Mesothelial cell of epicardium (in vitro differentiated cells): ENCODE data around the gene BRAT1. TPM values are rescaled to one million over a fixed set of nuclear protein-coding genes. Genes with fewer than 3 reads are reported as not detected.

ENCODE experiments used
- DNase-seq, 2 experiments: peaks; one replicate each; pipeline ENCODE4 v3.0.0; 2021; ENCODE audit warnings: low spot score in 2 of 2; ENCODE audit not compliant: unreplicated experiment in 2 of 2
- H3K27ac Mint-ChIP-seq: 2 replicates; pipeline ENCODE4 v1.8.0; 2021; ENCODE audit warnings: mixed read lengths
- H3K27me3 Mint-ChIP-seq: 2 replicates; pipeline ENCODE4 v1.8.0; 2021; ENCODE audit warnings: low read depth, mixed read lengths
- H3K36me3 Mint-ChIP-seq: 2 replicates; pipeline ENCODE4 v1.8.0; 2021; ENCODE audit warnings: mixed read lengths
- H3K4me1 Mint-ChIP-seq: 2 replicates; pipeline ENCODE4 v1.8.0; 2021; ENCODE audit warnings: mixed read lengths
- H3K4me3 Mint-ChIP-seq: 2 replicates; pipeline ENCODE4 v1.8.0; 2021; ENCODE audit warnings: mild to moderate bottlenecking, moderate library complexity, mixed read lengths
- H3K9me3 Mint-ChIP-seq: 2 replicates; pipeline ENCODE4 v1.8.0; 2021; ENCODE audit warnings: mixed read lengths
- total RNA-seq: library from RNA; stranded (reverse); gene quantifications from 3 replicates; pipeline ENCODE4 v1.2.1, GENCODE V29; 2021
- TF ChIP-seq, protein P1 (sequence below): fragments of 200-600 bp; sonication (generic); IDR thresholded peaks from one replicate; pipeline ENCODE4 v1.5.0; 2021; ENCODE audit warnings: antibody characterized with exemption; ENCODE audit not compliant: unreplicated experiment

The BRAT1 gene
- total RNA-seq, 1 donor from 2014 or later = 47.6 TPM

- TF ChIP-seq, protein P1, sequence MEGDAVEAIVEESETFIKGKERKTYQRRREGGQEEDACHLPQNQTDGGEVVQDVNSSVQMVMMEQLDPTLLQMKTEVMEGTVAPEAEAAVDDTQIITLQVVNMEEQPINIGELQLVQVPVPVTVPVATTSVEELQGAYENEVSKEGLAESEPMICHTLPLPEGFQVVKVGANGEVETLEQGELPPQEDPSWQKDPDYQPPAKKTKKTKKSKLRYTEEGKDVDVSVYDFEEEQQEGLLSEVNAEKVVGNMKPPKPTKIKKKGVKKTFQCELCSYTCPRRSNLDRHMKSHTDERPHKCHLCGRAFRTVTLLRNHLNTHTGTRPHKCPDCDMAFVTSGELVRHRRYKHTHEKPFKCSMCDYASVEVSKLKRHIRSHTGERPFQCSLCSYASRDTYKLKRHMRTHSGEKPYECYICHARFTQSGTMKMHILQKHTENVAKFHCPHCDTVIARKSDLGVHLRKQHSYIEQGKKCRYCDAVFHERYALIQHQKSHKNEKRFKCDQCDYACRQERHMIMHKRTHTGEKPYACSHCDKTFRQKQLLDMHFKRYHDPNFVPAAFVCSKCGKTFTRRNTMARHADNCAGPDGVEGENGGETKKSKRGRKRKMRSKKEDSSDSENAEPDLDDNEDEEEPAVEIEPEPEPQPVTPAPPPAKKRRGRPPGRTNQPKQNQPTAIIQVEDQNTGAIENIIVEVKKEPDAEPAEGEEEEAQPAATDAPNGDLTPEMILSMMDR = no peak
- Mint-ChIP-seq H3K9me3 (no peaks in the 10 kb centered on the region), H3K36me3 (no peaks in the 10 kb centered on the region), H3K27me3 (peaks cover 13% of the 10 kb centered on the region), H3K4me1 (peaks cover 36% of the 10 kb centered on the region), H3K27ac (no peak overlapping the region), H3K4me3 (no peak overlapping the region)
- no peak for DNase-seq
Observed at GRCh38 chr7:2516194-2516555, 39.1 kb downstream of the BRAT1 start.

DNA sequence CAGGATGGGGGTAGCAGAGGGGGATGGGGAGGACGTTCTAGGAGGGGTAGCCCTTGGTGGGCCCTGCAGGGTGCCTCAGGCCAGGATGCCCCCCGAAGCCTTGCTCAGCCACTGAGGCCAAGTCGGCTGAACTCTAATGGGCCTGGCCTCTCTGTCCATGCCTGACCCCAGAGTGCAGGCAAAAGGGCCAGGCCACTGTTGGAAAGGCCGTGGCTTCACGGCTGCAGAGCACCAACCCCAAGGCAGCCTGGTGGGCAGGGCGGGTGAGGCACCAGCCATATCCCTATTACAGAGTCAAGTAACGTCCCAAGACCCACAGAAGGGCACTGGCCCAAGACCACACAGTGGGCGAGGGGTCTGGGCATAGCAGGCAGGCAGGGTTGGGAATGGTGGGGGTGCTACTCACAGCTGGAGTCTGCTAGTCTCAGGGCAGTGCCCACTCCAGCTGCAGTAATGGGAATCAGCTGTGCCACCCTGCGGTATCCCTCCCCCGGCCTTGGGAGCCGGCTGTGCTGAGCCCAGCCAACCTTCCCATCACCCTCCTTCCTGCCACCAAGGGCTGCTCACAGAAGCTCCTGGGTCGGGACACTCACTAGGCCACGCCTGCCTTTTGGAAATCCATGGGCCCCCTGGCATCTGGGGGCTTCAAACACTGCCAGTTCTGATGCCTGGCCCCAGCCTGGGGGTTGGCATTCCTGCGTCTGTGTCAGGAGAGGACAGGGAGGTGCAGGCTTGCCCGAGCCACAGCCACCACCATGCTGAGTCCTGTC is 39.7 kb downstream of the BRAT1 start:
- Mint-ChIP-seq H3K27me3 (peaks cover 10% of the 10 kb centered on the region), H3K4me1 (peaks cover 33% of the 10 kb centered on the region), H3K27ac (no peak overlapping the region), H3K4me3 (no peak overlapping the region), H3K9me3 (no peaks in the 10 kb centered on the region), H3K36me3 (no peaks in the 10 kb centered on the region)
- TF ChIP-seq, protein P1 = no peak
- no peak for DNase-seq

- Mint-ChIP-seq H3K4me1 (peaks cover 27% of the 10 kb centered on the region), H3K36me3 (no peaks in the 10 kb centered on the region), H3K27me3 (peaks cover 5% of the 10 kb centered on the region), H3K4me3 (no peak overlapping the region), H3K27ac (no peak overlapping the region), H3K9me3 (no peaks in the 10 kb centered on the region)
- no peak for DNase-seq
- TF ChIP-seq, protein P1 = no peak
Observed at GRCh38 chr7:2514473-2515423, 40.6 kb downstream of the BRAT1 start.

GRCh38 chr7:2513702-2514101 is 41.6 kb downstream of the BRAT1 start:
- Mint-ChIP-seq H3K4me1 (peaks cover 29% of the 10 kb centered on the region), H3K27me3 (peaks cover 5% of the 10 kb centered on the region), H3K9me3 (no peaks in the 10 kb centered on the region), H3K27ac (no peak overlapping the region), H3K4me3 (no peak overlapping the region), H3K36me3 (no peaks in the 10 kb centered on the region)
- DNase-seq = no peak
- TF ChIP-seq, protein P1 = no peak

- Mint-ChIP-seq H3K4me1 (peaks cover 23% of the 10 kb centered on the region), H3K27me3 (peaks cover under 1% of the 10 kb centered on the region), H3K9me3 (no peaks in the 10 kb centered on the region), H3K27ac (no peak overlapping the region), H3K4me3 (no peak overlapping the region), H3K36me3 (no peaks in the 10 kb centered on the region)
- TF ChIP-seq, protein P1 = no peak
- DNase-seq = no peak
Observed at GRCh38 chr7:2512713-2513112, 42.6 kb downstream of the BRAT1 start.
